HG02798 (cell line): ENCODE measurements around the gene FAM120AOS.
A peak's percentile ranks its signal among the peaks of the same experiment; 100 is the strongest.

Source experiments
- ATAC-seq: cut with Tn5 transposase; IDR thresholded peaks from one replicate; pipeline ENCODE4 v1.9.1; 2021; ENCODE audit warnings: mild to moderate bottlenecking; ENCODE audit not compliant: unreplicated experiment, poor library complexity

The FAM120AOS gene

GRCh38 chr9:93453047-93453914, at the start of gene FAM120AOS:
TSS of gene FAM120AOS (minus strand) at chr9:93453581. CDS start at chr9:93452709, 872 bp downstream.
- peak; percentile 73 for ATAC-seq

- no peak for ATAC-seq
Measured at GRCh38 chr9:93501406-93501805, 48.0 kb upstream of the FAM120AOS start.

DNA sequence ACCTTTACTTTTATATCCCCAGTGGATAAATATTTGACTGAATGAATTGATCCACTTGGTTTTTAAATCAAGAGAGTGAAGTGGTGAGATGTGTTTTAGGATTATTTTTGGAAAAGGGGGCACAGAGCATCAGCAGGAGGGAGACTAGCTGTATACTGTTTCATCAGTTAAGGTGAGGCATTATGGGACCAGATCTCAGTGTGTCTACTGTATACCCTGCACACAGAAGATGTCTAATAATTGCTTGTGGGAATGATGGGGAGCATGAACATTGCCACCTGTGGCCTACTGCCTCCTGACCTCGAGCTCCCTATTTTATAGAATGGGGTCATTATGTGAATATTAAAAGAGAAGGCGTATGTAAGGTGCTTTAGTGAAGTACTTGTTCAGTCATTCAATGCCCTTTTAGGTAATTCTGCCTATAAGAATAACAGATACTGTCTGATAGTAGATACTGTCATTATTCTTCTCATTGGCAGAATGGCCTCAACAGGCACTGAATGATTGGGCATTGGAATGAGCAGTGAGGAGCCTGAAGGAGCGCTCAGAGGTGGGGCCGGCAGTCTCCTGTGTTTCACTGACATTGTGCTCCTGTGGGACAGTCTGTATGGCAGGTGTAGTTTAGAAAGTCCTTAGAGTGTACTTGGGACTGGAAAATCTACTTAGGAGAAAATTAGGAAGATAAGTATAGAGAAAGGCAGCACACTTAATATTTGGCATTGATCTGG, 47.4 kb upstream of the FAM120AOS start:
- ATAC-seq = no peak

GRCh38 chr9:93496285-93496684, 42.9 kb upstream of the FAM120AOS start:
- ATAC-seq = no peak

GRCh38 chr9:93493949-93494348, 40.6 kb upstream of the FAM120AOS start:
- no peak for ATAC-seq

DNA sequence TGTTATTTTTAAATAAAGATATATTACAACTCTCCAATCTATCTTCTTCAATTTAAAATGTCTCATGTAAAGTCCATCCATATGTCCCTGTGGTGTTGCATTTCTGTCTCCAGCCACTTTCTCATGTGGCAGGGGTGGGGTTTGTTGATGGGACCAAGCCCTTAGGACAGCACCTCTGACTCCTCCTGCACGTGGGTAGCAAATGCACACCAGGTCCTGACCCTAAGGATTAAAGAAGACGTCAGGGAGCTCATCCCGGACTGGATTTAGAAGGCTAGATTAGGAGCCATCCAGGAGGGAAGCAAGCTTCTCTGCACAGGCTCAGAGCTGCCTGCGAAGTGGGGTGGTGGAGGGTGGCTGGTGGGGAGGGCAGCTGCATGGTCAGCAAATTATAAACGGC, 38.9 kb upstream of the FAM120AOS start:
- ATAC-seq = no peak

DNA sequence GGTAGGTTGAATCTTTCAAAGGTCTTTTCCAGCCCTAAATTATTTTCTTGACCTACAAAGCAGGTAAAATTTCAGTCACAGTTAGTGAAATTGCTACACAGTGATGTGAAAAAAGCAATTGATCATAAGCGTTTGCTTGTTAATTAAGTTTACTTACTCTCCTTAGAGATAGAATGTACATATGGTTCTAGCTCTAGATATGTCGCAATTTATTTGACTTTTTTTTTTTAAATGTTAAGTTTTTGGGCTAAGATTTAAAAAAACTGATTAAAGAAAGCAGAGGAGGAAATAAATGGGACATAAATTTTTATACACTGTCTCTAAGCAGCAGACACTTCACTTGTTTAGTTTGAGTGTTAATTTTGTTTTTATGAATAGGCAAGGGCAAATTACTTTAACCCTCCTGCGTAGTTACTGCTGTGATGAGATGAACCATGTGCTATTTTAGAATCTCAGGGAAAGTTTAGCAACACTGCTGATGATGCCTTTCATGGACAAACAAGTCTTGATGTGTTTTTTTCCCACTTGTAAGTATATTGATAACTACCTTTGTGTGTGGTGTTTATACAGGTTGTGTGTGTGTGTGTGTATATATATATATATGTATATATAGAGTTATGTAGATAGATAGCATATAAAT, 38.3 kb upstream of the FAM120AOS start:
- no peak for ATAC-seq

GRCh38 chr9:93488244-93488643, 34.9 kb upstream of the FAM120AOS start:
- no peak for ATAC-seq

DNA sequence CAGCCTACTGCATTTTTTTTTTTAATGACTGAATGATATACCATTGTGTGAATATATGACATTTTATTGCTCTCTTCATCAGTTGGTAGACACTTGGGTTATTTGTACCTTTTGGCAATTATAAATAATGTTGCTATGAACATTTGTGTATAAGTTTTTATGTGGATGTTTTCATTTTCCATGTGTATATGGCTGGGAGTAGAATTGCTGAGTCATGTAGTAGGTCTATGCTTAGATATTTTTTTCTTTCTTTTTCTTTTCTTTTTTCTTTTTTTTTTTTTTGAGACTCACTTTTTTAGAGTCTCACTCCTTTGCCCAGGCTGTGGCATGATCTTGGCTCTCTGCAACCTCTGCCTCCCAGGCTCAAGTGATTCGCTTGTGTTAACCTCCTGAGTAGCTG, 32.9 kb upstream of the FAM120AOS start:
- no peak for ATAC-seq

- no peak for ATAC-seq
Measured at GRCh38 chr9:93483497-93483896, 30.1 kb upstream of the FAM120AOS start.

DNA sequence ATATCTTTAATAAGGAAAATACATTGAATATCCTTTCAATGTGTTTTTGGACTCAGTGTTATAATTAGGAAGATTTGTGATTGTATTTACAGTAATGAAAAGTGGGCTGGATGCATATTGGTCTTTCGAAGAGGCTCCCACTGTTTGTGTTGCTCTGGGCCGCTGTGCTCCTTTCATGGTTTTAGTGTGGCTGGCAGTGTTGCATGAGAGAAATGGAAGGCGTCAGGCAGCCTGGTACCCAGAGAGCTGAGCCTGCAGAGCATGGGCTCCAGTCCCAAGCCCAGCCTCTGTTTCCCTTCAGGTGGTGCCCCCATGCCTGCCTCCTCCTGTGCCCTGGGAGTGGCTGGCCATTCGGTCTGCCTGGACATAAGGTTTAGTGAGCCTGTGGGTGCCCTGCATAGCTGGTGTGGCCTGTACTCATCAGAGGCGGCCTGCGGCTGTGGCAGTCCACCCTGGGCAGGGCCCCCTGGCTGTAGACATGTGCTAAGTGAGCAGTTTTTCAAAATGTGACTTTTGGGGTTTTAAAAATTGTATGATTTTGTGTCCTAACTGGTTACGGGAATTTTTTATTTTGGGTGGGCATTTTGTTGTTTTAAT, 27.4 kb upstream of the FAM120AOS start:
- no peak for ATAC-seq

DNA sequence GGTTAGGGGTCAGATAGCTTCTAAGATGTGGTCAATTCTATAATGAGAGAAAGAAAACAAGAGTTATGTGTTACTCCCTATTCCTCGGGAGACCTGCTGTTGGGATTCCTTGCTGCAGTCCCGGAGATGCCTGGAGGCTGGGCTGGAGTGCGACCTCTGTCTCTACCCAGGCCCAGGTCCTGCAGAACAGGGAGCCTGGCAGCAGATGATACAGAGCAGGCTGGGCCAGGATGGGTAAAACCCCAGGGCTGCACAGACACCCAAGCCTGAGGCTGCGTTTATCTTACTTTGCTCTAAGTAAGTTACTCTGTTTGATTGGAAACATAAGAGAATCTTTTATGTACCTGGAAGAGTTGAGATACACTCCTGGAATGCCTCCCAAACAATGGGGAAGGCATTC, 26.9 kb upstream of the FAM120AOS start:
- no peak for ATAC-seq

- no peak for ATAC-seq
Measured at GRCh38 chr9:93479726-93480125, 26.3 kb upstream of the FAM120AOS start.

DNA sequence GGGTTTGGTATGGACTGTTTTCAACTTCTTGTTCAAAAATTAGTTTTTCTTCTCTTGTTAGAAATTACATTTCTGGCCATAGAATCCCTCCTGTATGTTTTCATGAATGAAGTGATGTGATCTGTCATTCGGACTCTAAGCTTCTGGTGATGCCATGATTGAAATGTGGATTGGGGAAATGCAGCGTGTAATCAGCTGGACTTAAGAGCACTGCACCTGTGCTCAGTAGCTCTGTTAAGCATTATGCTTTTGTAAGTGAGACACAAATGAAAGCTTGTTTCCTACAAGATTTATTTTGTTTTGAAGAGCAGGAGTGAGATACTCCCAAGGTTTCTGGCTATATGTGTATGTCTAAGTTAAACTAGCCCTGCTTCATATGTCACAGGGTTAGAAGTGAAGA, 24.0 kb upstream of the FAM120AOS start:
- no peak for ATAC-seq

- no peak for ATAC-seq
Measured at GRCh38 chr9:93476924-93477323, 23.5 kb upstream of the FAM120AOS start.

DNA sequence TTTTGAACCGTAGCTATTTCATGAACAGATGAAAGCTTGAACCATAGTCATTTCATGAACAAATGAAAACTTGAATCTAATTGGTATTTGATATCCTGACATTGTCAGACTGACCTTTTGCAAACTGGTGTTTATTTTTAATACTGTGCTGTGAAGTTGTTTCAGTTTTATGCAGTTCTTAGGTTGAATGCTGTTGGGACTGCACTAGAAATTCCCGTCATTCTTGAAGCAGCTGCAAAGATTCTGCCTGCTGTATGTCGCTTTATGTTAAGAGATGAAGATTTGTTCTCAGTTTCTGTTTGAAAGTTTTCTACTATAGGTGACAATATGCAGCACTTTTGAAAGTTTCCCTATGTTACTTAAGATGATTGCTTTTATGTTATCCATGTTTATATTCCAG, 22.5 kb upstream of the FAM120AOS start:
- no peak for ATAC-seq

- no peak for ATAC-seq
Measured at GRCh38 chr9:93475108-93475507, 21.7 kb upstream of the FAM120AOS start.

DNA sequence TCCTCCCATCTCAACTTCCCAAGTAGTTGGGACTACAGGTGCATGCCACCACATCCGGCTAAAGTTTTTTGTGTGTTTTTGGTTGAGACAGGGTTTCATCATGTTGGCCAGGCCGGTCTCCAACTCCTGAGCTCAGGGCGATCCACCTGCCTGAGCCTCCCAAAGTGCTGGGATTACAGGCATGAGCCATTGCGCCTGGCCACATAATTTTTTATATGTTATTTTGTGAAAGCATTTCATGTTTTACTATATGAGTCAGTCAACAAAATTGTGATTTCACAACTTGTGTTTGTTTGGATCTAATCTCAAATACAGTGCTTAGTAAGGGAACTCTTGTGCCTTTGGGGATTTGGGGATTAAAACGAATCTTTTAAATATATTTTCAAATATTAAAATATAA, 20.0 kb upstream of the FAM120AOS start:
- no peak for ATAC-seq

DNA sequence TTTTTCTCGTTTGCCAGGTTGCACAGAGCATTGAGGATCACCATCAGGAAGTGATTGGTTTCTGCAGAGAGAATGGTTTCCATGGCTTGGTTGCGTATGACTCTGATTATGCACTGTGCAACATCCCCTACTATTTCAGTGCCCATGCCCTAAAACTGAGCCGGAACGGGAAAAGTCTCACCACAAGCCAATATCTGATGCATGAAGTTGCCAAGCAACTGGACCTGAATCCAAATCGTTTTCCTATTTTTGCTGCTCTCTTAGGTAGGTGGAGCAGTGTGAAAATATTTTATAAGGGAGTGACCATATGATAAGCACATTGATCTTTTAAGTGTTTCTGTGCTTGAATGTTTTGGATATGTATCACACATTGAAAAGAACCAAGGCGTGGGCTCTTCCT, 17.7 kb upstream of the FAM120AOS start:
- ATAC-seq = no peak

GRCh38 chr9:93470391-93470790, 17.0 kb upstream of the FAM120AOS start:
- no peak for ATAC-seq
